ENCODE data around the gene NRXN3. TPM values are rescaled to one million over a fixed set of nuclear protein-coding genes. Genes with fewer than 3 reads are reported as not detected.

NRXN3 gene
- total RNA-seq, 1 donor from 2014 or later = 0.60 TPM

GRCh38 chr14:78598046-78598920, 428.1 kb downstream of the NRXN3 start:
- peak; percentile 70 for ATAC-seq

DNA sequence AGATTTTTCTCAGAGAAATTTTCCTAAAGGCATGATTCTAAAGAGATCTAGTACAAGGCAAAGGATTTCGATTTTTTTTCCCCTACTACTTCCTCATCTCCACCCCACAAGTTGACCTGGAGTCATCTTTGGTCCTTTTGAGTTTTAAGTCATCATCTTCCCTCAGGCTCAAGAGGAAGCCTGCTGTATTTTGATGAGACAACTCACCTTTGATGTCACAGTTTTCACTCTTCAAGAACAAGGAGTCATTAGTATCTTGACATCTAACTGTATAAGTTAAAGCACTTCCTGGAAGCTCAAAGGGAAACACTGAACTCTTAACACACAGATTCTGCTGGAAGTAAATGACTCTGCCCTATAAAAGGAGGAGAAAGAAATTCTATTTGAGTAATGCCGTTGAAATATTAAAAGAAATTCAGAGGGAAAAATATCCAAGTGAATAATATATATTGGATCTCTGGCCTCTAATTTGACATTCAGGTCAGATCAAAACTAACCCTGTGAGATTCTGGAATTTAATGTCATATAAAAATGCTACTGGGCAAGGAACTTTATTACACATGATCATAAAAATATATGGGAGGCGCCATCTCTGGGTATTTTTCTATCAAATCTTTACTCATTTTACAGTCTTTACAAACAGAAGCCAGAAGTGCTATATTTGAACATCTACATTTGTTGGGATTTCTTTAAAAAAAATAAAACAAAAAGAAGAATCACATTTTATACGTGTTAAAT, 435.0 kb downstream of the NRXN3 start:
- no peak for ATAC-seq

DNA sequence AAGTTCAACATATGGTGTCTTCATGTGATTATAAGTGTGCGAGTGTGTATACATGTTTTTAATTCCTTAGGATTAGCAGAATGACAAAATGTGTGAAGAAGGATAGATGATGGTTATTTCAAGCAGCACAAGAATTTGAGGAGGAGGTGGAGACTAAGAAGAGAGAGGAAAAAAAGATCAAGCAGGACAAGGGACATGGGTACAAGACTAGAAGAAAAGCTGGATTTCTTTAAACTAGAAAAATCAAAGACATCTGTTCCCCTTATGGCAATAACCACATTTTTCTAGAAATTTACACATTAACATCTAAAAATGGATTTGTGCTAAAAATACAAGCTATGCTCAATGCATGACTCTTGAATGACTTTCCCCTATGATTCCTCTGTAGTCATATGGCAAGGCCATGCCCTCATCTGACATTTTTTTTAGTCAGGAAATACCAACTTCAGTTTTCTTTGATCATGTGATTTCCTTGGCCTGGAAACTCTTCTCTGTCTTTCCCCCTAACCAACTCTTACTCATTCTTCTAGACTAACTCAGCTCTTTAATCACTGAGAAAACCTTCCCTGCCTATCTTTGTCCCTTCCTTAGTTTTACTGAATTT, 435.8 kb downstream of the NRXN3 start:
- no peak for ATAC-seq

DNA sequence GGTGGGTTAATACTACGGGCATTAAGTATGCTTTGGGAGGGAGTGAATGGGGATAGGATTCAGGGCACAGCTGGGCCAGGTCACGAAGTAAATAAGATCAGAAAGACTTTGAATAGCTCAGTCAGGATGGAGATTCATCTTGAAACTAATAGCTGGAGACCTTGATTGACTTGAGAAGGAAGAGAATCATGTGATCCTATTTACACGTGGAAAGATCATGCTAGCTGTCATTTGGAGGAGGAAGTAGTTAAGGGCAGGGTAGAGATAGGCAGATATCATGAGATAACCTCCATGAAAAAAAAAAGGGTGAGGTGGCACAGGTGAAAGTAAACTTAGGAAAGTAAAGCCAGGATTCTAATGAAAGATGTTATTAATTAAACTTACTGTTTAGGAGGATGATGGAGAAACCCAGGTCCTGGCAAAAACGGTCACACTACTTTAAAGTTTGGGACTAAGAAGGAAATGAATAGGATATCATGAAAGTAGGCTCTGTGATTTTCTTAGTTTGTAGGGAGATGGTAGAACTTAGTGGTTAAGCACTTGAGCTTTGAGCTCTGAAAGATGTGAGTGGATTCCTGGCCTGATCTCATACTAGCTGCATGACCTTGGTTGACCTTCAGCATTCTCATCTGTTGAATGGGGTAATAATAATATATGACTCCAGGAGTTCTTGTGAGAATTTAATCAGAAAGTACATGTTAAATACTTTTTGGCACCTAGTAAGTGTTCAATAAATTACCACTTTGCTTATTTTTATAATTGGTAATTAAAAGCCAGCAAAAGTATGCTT, 439.0 kb downstream of the NRXN3 start:
- ATAC-seq = no peak

DNA sequence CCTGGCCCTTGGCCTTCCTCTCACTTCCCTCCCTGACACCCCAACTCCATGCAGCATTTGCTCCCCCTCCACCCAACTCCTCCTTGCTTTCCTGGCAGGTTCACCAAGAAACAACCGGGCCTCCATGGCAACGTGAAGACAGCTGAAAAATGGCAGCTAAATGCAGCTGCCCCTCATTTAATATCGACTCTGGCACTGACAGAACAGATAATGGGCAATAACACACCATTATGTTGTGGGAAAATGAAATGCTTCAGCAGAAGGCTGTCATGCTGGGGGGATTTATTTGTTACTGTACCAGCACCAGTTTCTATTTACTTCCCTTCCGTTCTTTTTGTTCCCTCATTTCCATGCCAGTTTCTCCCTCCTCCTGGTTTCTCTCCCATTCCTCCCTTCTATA, 440.8 kb downstream of the NRXN3 start:
- ATAC-seq = no peak

- no peak for ATAC-seq
These were observed 441.8 kb downstream of the NRXN3 start for GRCh38 chr14:78611796-78612571.

DNA sequence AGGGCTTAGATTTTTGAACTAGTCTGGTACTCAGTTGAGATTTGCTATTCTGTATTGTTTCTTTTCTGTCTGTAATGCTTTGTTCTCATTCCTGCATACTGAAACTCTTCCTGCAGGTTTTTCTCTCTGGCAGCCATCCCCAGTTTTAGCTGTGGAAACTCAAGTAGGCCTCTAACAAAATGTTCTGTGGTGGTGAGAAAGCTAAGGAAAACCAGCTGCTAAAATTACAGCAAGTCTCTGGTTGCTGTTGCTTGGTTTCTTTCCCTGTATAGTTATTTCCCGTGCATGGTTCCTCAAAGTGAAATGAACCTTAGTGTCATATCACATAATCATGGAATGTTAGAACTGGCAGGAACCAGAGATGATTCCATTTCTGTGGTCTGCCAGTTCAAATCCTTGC, 442.5 kb downstream of the NRXN3 start:
- no peak for ATAC-seq

GRCh38 chr14:78614593-78614992, 444.4 kb downstream of the NRXN3 start:
- ATAC-seq = no peak

GRCh38 chr14:78617735-78618134, 447.6 kb downstream of the NRXN3 start:
- no peak for ATAC-seq

DNA sequence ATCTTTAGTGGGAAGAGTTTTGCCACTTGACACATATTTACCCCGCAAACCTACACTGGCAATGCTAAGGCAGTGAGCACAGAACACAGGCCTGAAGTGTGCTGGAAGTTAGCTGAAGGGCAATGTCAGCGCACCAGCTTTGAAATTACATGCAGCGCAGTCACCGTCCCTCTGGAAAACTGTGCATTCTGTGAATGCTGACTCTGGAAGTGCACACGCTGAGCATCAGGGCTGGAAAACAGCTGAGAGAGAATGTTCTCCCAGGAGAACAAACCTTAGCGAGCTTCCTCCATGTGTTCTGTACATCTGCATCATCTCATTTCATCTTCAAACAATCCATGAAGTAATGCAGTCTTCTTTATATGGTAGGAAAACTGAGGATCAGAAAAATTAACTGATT, 448.2 kb downstream of the NRXN3 start:
- ATAC-seq = no peak

DNA sequence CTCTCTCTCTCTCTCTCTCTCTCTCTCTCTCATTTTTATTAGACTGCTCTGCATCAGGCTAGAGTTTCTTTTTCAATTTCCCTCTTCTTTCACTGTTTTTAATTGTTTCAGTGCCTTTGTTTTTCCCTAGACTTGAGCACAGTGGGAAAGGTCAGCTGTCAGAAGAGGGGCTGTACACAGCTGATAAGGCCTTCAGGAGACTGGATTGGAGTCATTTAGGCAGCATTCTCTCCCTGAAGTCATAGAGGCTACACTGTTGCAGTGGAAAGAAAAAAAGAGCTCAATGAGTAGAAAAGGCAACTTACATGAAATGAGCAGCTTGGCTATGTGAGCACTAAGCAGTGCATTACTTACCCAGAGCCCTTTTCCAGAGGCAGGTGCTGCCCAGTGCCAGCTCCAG, 456.9 kb downstream of the NRXN3 start:
- ATAC-seq = no peak

DNA sequence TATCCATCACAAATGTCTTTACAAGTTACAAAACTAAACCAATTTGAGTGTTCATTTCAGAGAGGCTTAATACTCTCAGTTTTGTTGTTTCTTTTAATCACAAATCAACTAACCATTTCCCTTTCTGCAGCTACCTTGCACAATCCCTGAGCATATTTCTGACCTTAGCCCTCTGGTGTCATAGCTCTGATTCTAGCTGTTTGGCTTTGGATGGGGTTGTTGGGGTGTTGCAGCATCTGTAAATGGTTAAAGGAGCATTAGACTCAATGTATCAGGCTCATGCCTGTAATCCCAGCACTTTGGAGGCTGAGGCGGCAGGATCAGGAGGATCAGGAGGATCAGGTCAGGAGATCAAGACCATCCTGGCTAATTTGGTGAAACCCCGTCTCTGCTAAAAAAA, 461.4 kb downstream of the NRXN3 start:
- ATAC-seq = no peak

DNA sequence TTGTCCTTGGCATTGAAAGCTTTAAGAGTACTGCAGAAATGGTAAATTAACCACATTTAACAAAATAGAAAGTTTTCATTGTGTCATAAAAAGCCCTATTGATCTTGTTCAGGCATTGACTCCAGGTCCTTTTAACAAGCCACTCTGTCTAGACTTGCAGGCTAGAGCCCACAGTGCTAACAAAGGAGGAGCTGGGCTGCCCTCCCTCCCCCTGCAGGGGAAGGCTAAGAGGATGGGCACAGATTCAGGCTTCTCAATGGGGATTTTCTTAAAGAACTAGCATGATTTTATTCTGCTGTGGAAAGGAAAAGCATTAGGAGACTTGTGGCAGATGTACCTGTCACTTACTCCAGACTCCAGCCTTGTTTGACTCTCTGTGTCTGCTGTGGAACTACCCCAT, 463.6 kb downstream of the NRXN3 start:
- no peak for ATAC-seq

- ATAC-seq = no peak
These were observed 467.3 kb downstream of the NRXN3 start for GRCh38 chr14:78637489-78637888.

- ATAC-seq = no peak
These were observed 467.8 kb downstream of the NRXN3 start for GRCh38 chr14:78637908-78638475.

GRCh38 chr14:78638926-78639325, 468.8 kb downstream of the NRXN3 start:
- no peak for ATAC-seq

GRCh38 chr14:78644824-78645559, 474.8 kb downstream of the NRXN3 start:
- no peak for ATAC-seq

DNA sequence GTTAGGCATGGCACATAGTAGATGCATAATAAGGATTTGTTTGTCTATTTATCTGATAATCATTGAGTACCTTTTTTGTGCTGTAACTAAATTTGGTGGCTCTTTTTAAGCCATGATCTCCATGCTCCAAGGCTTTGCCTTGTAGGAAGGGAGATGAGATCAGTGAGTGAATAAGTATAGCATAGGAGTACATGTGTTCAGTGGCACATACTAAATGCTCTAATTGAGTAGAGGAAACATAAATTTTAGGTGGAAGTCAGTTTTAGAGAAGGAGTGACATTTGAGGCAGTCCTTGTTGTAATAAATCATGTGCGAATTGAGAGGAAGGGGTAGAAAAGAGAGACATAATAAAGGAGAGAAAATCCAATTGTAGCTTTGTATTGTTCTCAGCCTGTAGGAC, 482.6 kb downstream of the NRXN3 start:
- ATAC-seq = no peak

GRCh38 chr14:78653173-78653572, 483.0 kb downstream of the NRXN3 start:
- no peak for ATAC-seq

GRCh38 chr14:78657451-78657850, 487.3 kb downstream of the NRXN3 start:
- ATAC-seq = no peak

- ATAC-seq = no peak
These were observed 494.7 kb downstream of the NRXN3 start for GRCh38 chr14:78664841-78665240.
